Effector memory CD4-positive, alpha-beta T cell (primary cell): ENCODE data around the gene SLC5A3.

ENCODE experiments used
- DNase-seq, 3 donors: peaks; one replicate each; pipeline ENCODE4 v3.0.0-alpha.2; 2020
- H3K27ac ChIP-seq: 2 replicates; pipeline ENCODE4 v1.7.0; 2013; ENCODE audit warnings: mild to moderate bottlenecking, low read length, moderate library complexity; ENCODE audit not compliant: insufficient read depth, poor library complexity, severe bottlenecking
- H3K27me3 ChIP-seq: replicated peaks from 2 replicates; pipeline ENCODE4 v1.7.0; 2013; ENCODE audit warnings: mild to moderate bottlenecking, low read length; ENCODE audit not compliant: insufficient read depth, control insufficient read depth, poor library complexity, severe bottlenecking
- H3K36me3 ChIP-seq: 2 replicates; pipeline ENCODE4 v1.7.0; 2013; ENCODE audit warnings: mild to moderate bottlenecking, low read length, moderate library complexity; ENCODE audit not compliant: control insufficient read depth, insufficient read depth
- H3K4me1 ChIP-seq: 2 replicates; pipeline ENCODE4 v1.7.0; 2013; ENCODE audit warnings: low read length, mild to moderate bottlenecking; ENCODE audit not compliant: control insufficient read depth, insufficient read depth, poor library complexity, severe bottlenecking
- H3K4me3 ChIP-seq: 2 replicates; pipeline ENCODE4 v1.7.0; 2013; ENCODE audit warnings: low read length, low read depth, mild to moderate bottlenecking; ENCODE audit not compliant: insufficient read depth, poor library complexity, severe bottlenecking
- H3K9me3 ChIP-seq: 2 replicates; pipeline ENCODE4 v1.7.0; 2013; ENCODE audit warnings: mild to moderate bottlenecking, low read length, moderate library complexity; ENCODE audit not compliant: control insufficient read depth
- total RNA-seq, 3 donors: gene quantifications; one replicate each; lab custom pipeline; 2026; lab: John Stamatoyannopoulos, UW

Gene SLC5A3
- 30.4 to 42.2 (median 38.1) reads per million in 3 donors for total RNA-seq

GRCh38 chr21:34073032-34073748, at the start of gene SLC5A3, which contains the start of gene MRPS6:
Gene SLC5A3 (plus strand): TSS chr21:34073578. CDS start chr21:34095199, 21,621 bp downstream.
Gene MRPS6 (plus strand): TSS chr21:34073578. CDS start chr21:34073701, 123 bp downstream.
- peak within 1 kb of the TSS; percentile 90 for H3K4me3 ChIP-seq
- no peaks in the 10 kb centered on the region for H3K27me3 ChIP-seq
- no peaks in the 10 kb centered on the region for H3K36me3 ChIP-seq
- peak; percentile 57 to 69 (median 61) for DNase-seq
- H3K4me1 ChIP-seq, result peaks cover 18% of the 10 kb centered on the region
- no peaks in the 10 kb centered on the region for H3K9me3 ChIP-seq
- H3K27ac ChIP-seq, result peak within 1 kb of the TSS; percentile 77

- H3K4me1 ChIP-seq, result peaks cover 9% of the 10 kb centered on the region
- no peak for DNase-seq
- no peaks in the 10 kb centered on the region for H3K9me3 ChIP-seq
- H3K27me3 ChIP-seq, result no peaks in the 10 kb centered on the region
- no peak overlapping the region for H3K27ac ChIP-seq
- H3K36me3 ChIP-seq, result no peaks in the 10 kb centered on the region
- no peak overlapping the region for H3K4me3 ChIP-seq
Observed at GRCh38 chr21:34023691-34024373, 49.5 kb upstream of the SLC5A3 start.

- no peaks in the 10 kb centered on the region for H3K9me3 ChIP-seq
- H3K27ac ChIP-seq, result no peak overlapping the region
- peaks cover 9% of the 10 kb centered on the region for H3K4me1 ChIP-seq
- no peak overlapping the region for H3K4me3 ChIP-seq
- DNase-seq, result no peak
- H3K36me3 ChIP-seq, result no peaks in the 10 kb centered on the region
- H3K27me3 ChIP-seq, result no peaks in the 10 kb centered on the region
Observed at GRCh38 chr21:34024374-34024693, 49.0 kb upstream of the SLC5A3 start.

GRCh38 chr21:34027721-34028461, 45.5 kb upstream of the SLC5A3 start:
- H3K36me3 ChIP-seq, result no peaks in the 10 kb centered on the region
- no peaks in the 10 kb centered on the region for H3K27me3 ChIP-seq
- DNase-seq, result no peak
- no peaks in the 10 kb centered on the region for H3K9me3 ChIP-seq
- no peak overlapping the region for H3K4me3 ChIP-seq
- H3K27ac ChIP-seq, result no peak overlapping the region
- peaks cover 7% of the 10 kb centered on the region for H3K4me1 ChIP-seq

GRCh38 chr21:34029743-34030528, 43.4 kb upstream of the SLC5A3 start:
- no peak overlapping the region for H3K27ac ChIP-seq
- DNase-seq, result peak; percentile 22 to 32 (median 23)
- no peaks in the 10 kb centered on the region for H3K9me3 ChIP-seq
- H3K4me1 ChIP-seq, result no peaks in the 10 kb centered on the region
- H3K27me3 ChIP-seq, result no peaks in the 10 kb centered on the region
- H3K4me3 ChIP-seq, result no peak overlapping the region
- H3K36me3 ChIP-seq, result no peaks in the 10 kb centered on the region

- Histone ChIP-seq H3K36me3 (no peaks in the 10 kb centered on the region), H3K9me3 (no peaks in the 10 kb centered on the region), H3K4me3 (no peak overlapping the region), H3K27ac (no peak overlapping the region), H3K4me1 (no peaks in the 10 kb centered on the region), H3K27me3 (no peaks in the 10 kb centered on the region)
- DNase-seq, result no peak
Observed at GRCh38 chr21:34031835-34032370, 41.5 kb upstream of the SLC5A3 start.

GRCh38 chr21:34034369-34035014, 38.9 kb upstream of the SLC5A3 start:
- no peaks in the 10 kb centered on the region for H3K36me3 ChIP-seq
- DNase-seq, result no peak
- H3K4me1 ChIP-seq, result no peaks in the 10 kb centered on the region
- no peaks in the 10 kb centered on the region for H3K9me3 ChIP-seq
- no peak overlapping the region for H3K4me3 ChIP-seq
- H3K27ac ChIP-seq, result no peak overlapping the region
- no peaks in the 10 kb centered on the region for H3K27me3 ChIP-seq

GRCh38 chr21:34035619-34036354, 37.6 kb upstream of the SLC5A3 start:
- Histone ChIP-seq H3K4me3 (no peak overlapping the region), H3K4me1 (no peaks in the 10 kb centered on the region), H3K9me3 (no peaks in the 10 kb centered on the region), H3K27ac (no peak overlapping the region), H3K27me3 (no peaks in the 10 kb centered on the region), H3K36me3 (no peaks in the 10 kb centered on the region)
- DNase-seq, result no peak
